IgD-negative memory B cell (primary cell): ENCODE results near the gene LTO1. TPM values are rescaled to one million over a fixed set of nuclear protein-coding genes. Genes with fewer than 3 reads are reported as not detected.

Experiments
- H3K27ac Mint-ChIP-seq, 3 donors: one replicate each; pipeline ENCODE4 v1.8.0; 2020 to 2022; ENCODE audit warnings: mild to moderate bottlenecking in 3 of 3, mixed read lengths in 3 of 3, moderate library complexity in 1 of 3
- H3K27me3 Mint-ChIP-seq: one replicate; pipeline ENCODE4 v1.8.0; 2021; ENCODE audit warnings: mixed read lengths
- H3K36me3 Mint-ChIP-seq: one replicate; pipeline ENCODE4 v1.8.0; 2020; ENCODE audit warnings: mild to moderate bottlenecking, mixed read lengths
- H3K4me1 Mint-ChIP-seq, 3 donors: one replicate each; pipeline ENCODE4 v1.8.0; 2020 to 2022; ENCODE audit warnings: mixed read lengths in 3 of 3, mild to moderate bottlenecking in 1 of 3
- H3K4me3 Mint-ChIP-seq, 4 donors: one replicate each; pipeline ENCODE4 v1.8.0; 2020 to 2022; ENCODE audit warnings: mild to moderate bottlenecking in 4 of 4, mixed read lengths in 4 of 4, moderate library complexity in 3 of 4
- H3K9me3 Mint-ChIP-seq, 3 donors: one replicate each; pipeline ENCODE4 v1.8.0; 2020 to 2021; ENCODE audit warnings: mixed read lengths in 3 of 3, mild to moderate bottlenecking in 1 of 3
- polyA plus RNA-seq: library from polyadenylated mRNA; unstranded; fragments of 300-500 nt; fragmentation: Illumina TruSeq; gene quantifications from one replicate; pipeline ENCODE4 v1.2.3, GENCODE V29; 2021

Gene LTO1
- polyA plus RNA-seq, 1 donor from 2014 or later: 14.0 TPM

- H3K36me3 Mint-ChIP-seq: no peaks in the 10 kb centered on the region
- H3K4me3 Mint-ChIP-seq: peak overlapping the region; percentile 93 to 99 (median 96)
Measured at GRCh38 chr11:69674267-69674885, 777 bp downstream of the LTO1 start.

DNA sequence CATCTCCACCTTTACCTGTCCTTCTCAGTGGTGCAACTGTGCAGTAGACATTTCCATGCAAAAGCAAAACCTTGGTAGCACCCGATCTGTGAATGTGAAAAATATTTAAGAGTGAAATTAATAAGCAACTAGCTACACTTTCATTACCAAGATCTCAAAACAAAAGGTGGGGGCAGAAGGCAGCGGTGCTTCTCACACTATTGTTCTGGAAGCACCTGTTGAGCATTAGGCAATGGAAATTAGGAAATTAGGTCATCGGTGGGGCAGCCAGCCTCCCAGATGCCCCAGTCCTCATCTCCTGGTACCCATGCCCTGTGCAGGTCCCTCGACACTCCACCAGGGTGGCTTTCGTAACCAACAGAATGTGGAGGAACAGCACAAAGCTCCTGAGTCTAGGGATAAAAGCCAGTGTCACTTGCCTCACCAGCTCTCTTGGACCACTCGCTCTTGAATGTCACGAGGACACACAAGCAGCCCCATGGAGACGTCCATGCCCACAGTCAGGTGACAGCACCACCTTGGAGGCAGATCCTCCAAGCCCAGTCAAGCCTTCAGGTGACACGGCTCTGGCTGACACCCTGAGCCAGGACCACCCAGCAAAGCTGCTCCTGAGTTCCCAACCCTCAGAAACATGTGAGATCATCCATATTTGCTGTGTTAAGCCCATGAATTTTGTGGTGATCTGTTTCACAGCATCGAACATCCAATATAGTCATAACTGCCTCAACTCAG, 3.3 kb downstream of the LTO1 start:
- peak overlapping the region in 1 of 4 donors; percentile 99 for H3K4me3 Mint-ChIP-seq
- H3K4me1 Mint-ChIP-seq: peaks cover 20 to 26% (median 25%) of the 10 kb centered on the region in 3 donors
- H3K27ac Mint-ChIP-seq: peak overlapping the region in 1 of 3 donors; percentile 77
- H3K9me3 Mint-ChIP-seq: no peaks in the 10 kb centered on the region
- peaks cover 2% of the 10 kb centered on the region for H3K27me3 Mint-ChIP-seq
- H3K36me3 Mint-ChIP-seq: no peaks in the 10 kb centered on the region

More at GRCh38 chr11:69674267-69674885, 777 bp downstream of the LTO1 start:
- peaks cover 20 to 26% (median 25%) of the 10 kb centered on the region in 3 donors for H3K4me1 Mint-ChIP-seq
- H3K27ac Mint-ChIP-seq: peak overlapping the region; percentile 89 to 97 (median 96)
- H3K9me3 Mint-ChIP-seq: no peaks in the 10 kb centered on the region
- peaks cover 2% of the 10 kb centered on the region for H3K27me3 Mint-ChIP-seq

- Mint-ChIP-seq H3K36me3 (no peaks in the 10 kb centered on the region), H3K27ac (peak overlapping the region in 2 of 3 donors; percentile 63 to 75), H3K9me3 (no peaks in the 10 kb centered on the region), H3K4me3 (peak overlapping the region in 1 of 4 donors; percentile 79), H3K27me3 (peaks cover under 1% of the 10 kb centered on the region), H3K4me1 (peaks cover 17 to 24% (median 23%) of the 10 kb centered on the region in 3 donors)
Measured at GRCh38 chr11:69670158-69670845, 4.9 kb downstream of the LTO1 start.

DNA sequence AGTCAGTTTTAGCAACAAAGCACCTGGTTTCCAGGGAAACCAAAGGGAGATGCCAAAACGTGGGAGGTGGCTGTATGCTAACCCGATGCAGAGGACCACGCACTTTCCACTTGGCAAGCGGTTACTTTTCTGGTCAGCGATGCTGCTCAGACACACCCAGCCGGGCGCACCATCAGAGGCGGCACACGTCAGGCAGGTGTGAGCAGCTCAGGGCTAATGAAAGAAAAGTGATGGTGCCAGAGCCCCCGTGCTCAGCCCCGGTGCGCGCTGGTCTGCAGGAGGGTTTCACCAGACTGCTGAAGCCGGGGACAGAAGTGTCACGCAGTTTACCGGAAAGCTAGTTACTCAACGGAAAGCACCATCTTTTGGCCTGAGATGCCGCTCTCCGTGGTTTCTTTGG, 5.7 kb downstream of the LTO1 start:
- peak overlapping the region in 1 of 4 donors; percentile 57 for H3K4me3 Mint-ChIP-seq
- no peaks in the 10 kb centered on the region for H3K36me3 Mint-ChIP-seq
- H3K27me3 Mint-ChIP-seq: no peaks in the 10 kb centered on the region
- no peak overlapping the region for H3K27ac Mint-ChIP-seq
- H3K4me1 Mint-ChIP-seq: peaks cover 18 to 22% (median 18%) of the 10 kb centered on the region in 3 donors
- no peaks in the 10 kb centered on the region for H3K9me3 Mint-ChIP-seq

DNA sequence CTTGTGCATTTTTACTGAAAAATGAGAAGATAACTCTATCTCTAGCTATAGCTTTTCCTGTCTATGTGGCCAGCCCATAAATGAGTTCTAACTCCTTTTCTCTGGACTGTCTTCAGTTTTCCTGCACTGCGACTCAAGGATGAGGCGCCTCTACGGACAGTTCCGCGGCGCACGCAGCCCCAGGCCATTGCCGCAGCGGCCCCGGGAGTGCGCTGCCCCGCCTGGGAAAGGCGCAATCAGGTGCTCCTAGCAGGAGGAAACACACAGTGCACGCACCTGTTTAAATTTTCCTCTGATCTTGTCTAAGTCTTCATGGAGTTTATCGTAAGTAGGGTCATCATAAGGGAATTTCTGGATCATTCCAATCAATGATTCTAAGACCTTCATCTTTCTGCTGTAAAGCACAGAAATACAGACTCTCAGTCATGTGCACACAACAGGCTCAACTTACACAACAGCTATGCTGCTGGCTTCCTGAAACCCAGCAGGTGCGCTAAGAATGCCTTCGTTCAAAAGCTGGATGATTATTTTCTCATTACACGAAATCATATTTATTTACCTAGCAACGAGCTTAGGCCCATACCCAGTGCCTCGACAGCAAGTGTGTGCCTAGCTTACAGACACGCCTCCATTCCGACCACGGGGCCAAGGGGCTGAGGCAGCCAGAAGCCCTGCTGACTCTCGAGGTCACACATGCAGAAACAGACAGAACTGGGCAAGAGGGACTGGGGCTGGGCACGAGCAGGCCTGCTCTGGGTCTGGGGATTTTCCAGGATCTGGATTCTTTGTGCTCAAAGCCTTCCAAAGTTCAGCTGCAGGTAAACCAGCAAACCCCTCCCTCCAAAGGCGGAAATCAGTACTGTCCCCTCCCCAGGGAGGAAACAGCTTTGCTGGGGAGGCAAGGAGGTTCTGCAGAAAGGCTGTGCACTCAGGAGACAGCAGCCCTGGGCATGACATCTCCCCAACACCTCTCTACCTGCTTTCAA, 7.2 kb downstream of the LTO1 start:
- no peak overlapping the region for H3K27ac Mint-ChIP-seq
- no peaks in the 10 kb centered on the region for H3K9me3 Mint-ChIP-seq
- H3K36me3 Mint-ChIP-seq: peaks cover 3% of the 10 kb centered on the region
- H3K27me3 Mint-ChIP-seq: no peaks in the 10 kb centered on the region
- no peak overlapping the region for H3K4me3 Mint-ChIP-seq
- H3K4me1 Mint-ChIP-seq: peaks cover 10 to 12% (median 11%) of the 10 kb centered on the region in 3 donors

GRCh38 chr11:69666752-69667536, 8.2 kb downstream of the LTO1 start:
- H3K27me3 Mint-ChIP-seq: no peaks in the 10 kb centered on the region
- H3K4me3 Mint-ChIP-seq: no peak overlapping the region
- H3K27ac Mint-ChIP-seq: no peak overlapping the region

DNA sequence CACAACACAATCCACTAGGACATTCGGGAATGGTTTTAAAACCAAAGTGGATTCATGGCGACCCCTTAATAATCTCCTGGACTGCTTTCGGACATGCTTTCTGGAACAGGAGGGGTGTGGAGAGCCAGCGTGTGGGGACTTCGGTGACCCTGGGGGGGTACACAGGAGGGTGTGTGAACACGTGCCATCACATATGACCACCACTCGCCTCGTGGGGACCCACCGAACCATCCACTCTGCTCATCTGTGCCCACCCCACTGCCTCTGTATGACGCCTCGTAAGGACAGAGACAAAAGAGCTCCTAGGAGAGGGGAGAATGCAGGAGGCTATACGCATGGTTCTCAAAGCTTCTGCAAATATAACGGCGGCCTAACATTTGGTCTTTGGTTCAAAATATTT, 8.9 kb downstream of the LTO1 start:
- Mint-ChIP-seq H3K9me3 (no peaks in the 10 kb centered on the region), H3K36me3 (peaks cover 3% of the 10 kb centered on the region), H3K27me3 (no peaks in the 10 kb centered on the region), H3K4me1 (peaks cover 7 to 10% (median 8%) of the 10 kb centered on the region in 3 donors), H3K27ac (no peak overlapping the region), H3K4me3 (no peak overlapping the region)

More at GRCh38 chr11:69666752-69667536, 8.2 kb downstream of the LTO1 start:
- Mint-ChIP-seq H3K9me3 (no peaks in the 10 kb centered on the region), H3K36me3 (peaks cover 3% of the 10 kb centered on the region), H3K4me1 (peaks cover 9 to 12% (median 10%) of the 10 kb centered on the region in 3 donors)

- H3K27ac Mint-ChIP-seq: no peak overlapping the region
- peaks cover 3% of the 10 kb centered on the region for H3K36me3 Mint-ChIP-seq
- H3K4me1 Mint-ChIP-seq: peaks cover 7 to 9% (median 7%) of the 10 kb centered on the region in 3 donors
Measured at GRCh38 chr11:69665669-69666068, 9.5 kb downstream of the LTO1 start.

GRCh38 chr11:69664901-69665300, 10.3 kb downstream of the LTO1 start:
- Mint-ChIP-seq H3K27me3 (no peaks in the 10 kb centered on the region), H3K4me1 (peaks cover 0 to 3% (median 0%) of the 10 kb centered on the region in 3 donors), H3K36me3 (peaks cover 3% of the 10 kb centered on the region), H3K9me3 (no peaks in the 10 kb centered on the region), H3K27ac (peak overlapping the region in 2 of 3 donors; percentile 23 to 90), H3K4me3 (no peak overlapping the region)

More at GRCh38 chr11:69665669-69666068, 9.5 kb downstream of the LTO1 start:
- H3K9me3 Mint-ChIP-seq: no peaks in the 10 kb centered on the region
- H3K27me3 Mint-ChIP-seq: no peaks in the 10 kb centered on the region
- H3K4me3 Mint-ChIP-seq: no peak overlapping the region

GRCh38 chr11:69664103-69664775, 10.9 kb downstream of the LTO1 start:
- peaks cover 3% of the 10 kb centered on the region for H3K36me3 Mint-ChIP-seq
- H3K4me3 Mint-ChIP-seq: no peak overlapping the region
- no peaks in the 10 kb centered on the region for H3K27me3 Mint-ChIP-seq
- peaks cover 0 to 3% (median 0%) of the 10 kb centered on the region in 3 donors for H3K4me1 Mint-ChIP-seq
- no peak overlapping the region for H3K27ac Mint-ChIP-seq
- no peaks in the 10 kb centered on the region for H3K9me3 Mint-ChIP-seq

DNA sequence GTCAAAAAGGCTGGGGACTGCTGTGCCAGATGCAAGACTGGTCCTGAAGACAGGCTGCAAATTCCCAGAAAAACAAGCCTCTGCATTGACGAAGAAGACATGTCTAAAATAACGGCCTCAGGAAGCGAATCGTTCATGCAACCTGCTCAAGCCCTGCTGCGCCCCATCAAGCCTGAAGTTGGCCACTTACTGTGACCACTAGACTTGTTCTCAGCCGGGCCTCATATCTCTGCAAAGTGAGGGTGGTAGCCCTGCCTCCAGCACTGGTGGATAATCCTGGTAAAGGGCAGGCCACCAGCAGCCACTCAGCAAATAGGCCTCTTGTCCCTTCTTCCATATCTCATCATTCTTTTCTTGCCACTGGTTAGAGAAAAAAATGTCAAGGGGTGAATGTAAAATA, 11.8 kb downstream of the LTO1 start:
- Mint-ChIP-seq H3K36me3 (peaks cover 3% of the 10 kb centered on the region), H3K27me3 (no peaks in the 10 kb centered on the region), H3K4me1 (peaks cover 0 to 3% (median 0%) of the 10 kb centered on the region in 3 donors), H3K27ac (no peak overlapping the region), H3K9me3 (no peaks in the 10 kb centered on the region), H3K4me3 (no peak overlapping the region)

GRCh38 chr11:69662806-69663205, 12.3 kb downstream of the LTO1 start:
- no peaks in the 10 kb centered on the region for H3K9me3 Mint-ChIP-seq
- H3K27me3 Mint-ChIP-seq: no peaks in the 10 kb centered on the region
- H3K36me3 Mint-ChIP-seq: peaks cover 3% of the 10 kb centered on the region
- peak overlapping the region in 1 of 3 donors; percentile 63 for H3K27ac Mint-ChIP-seq
- H3K4me3 Mint-ChIP-seq: no peak overlapping the region
- peaks cover 0 to 3% (median 0%) of the 10 kb centered on the region in 3 donors for H3K4me1 Mint-ChIP-seq

GRCh38 chr11:69662021-69662698, 13.0 kb downstream of the LTO1 start:
- Mint-ChIP-seq H3K9me3 (no peaks in the 10 kb centered on the region), H3K36me3 (peaks cover 3% of the 10 kb centered on the region), H3K4me3 (no peak overlapping the region), H3K27ac (no peak overlapping the region), H3K27me3 (no peaks in the 10 kb centered on the region), H3K4me1 (peaks cover 0 to 3% (median 0%) of the 10 kb centered on the region in 3 donors)
